GM21717 (cell line): Measurements from ENCODE around the gene SLC6A20.

Source experiments
- ATAC-seq: cut with Tn5 transposase; IDR thresholded peaks from one replicate; pipeline ENCODE4 v1.9.1; 2021; ENCODE audit warnings: mild to moderate bottlenecking, moderate library complexity; ENCODE audit not compliant: unreplicated experiment

SLC6A20 gene, protein sequence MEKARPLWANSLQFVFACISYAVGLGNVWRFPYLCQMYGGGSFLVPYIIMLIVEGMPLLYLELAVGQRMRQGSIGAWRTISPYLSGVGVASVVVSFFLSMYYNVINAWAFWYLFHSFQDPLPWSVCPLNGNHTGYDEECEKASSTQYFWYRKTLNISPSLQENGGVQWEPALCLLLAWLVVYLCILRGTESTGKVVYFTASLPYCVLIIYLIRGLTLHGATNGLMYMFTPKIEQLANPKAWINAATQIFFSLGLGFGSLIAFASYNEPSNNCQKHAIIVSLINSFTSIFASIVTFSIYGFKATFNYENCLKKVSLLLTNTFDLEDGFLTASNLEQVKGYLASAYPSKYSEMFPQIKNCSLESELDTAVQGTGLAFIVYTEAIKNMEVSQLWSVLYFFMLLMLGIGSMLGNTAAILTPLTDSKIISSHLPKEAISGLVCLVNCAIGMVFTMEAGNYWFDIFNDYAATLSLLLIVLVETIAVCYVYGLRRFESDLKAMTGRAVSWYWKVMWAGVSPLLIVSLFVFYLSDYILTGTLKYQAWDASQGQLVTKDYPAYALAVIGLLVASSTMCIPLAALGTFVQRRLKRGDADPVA

DNA sequence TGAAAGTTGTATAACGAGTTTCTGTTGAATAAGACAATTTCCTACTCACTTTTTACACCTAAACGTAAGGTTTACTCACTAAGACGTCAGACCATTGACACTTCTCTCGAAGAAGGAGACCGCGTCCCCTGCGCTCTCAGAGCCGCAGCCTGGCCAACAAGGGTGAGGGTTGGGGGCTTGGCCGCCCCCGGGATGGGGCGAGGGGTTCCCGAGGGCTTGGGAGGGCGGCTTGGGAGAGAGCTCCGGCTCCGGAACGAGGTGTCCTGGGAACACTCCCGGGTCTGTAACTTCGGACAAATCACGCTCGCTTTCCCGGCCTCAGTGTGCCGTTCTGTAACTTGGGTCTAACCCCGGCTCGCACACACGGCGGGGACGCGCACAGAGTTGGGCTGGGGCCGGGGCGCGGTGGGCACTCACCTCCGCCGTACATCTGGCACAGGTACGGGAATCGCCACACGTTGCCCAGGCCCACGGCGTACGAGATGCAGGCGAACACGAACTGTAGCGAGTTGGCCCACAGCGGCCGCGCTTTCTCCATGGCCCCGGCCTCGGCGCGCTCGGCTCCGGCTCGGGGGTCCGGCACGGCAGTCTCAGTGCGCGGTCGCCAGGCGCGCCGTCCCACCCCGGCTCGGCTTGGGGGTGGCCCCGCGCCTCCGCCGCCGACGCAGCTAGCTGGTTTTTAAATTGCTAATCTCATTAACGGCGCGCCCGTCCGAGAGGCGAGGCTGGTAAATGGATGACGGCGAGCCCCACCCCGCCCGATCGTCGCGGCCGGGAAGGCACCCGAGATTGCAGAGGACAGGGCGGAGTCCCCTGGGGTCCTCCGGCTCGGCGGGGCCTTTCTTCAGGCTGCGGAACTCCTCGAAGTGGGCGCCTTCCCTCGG, at the start of gene SLC6A20:
Gene SLC6A20, minus strand, starts transcription at position 655 of the 884 bp plus-strand sequence. Its CDS starts 117 bp downstream, at position 538.
- ATAC-seq, result no peak

GRCh38 chr3:45844616-45845015, 48.3 kb upstream of the SLC6A20 start:
- ATAC-seq, result no peak

DNA sequence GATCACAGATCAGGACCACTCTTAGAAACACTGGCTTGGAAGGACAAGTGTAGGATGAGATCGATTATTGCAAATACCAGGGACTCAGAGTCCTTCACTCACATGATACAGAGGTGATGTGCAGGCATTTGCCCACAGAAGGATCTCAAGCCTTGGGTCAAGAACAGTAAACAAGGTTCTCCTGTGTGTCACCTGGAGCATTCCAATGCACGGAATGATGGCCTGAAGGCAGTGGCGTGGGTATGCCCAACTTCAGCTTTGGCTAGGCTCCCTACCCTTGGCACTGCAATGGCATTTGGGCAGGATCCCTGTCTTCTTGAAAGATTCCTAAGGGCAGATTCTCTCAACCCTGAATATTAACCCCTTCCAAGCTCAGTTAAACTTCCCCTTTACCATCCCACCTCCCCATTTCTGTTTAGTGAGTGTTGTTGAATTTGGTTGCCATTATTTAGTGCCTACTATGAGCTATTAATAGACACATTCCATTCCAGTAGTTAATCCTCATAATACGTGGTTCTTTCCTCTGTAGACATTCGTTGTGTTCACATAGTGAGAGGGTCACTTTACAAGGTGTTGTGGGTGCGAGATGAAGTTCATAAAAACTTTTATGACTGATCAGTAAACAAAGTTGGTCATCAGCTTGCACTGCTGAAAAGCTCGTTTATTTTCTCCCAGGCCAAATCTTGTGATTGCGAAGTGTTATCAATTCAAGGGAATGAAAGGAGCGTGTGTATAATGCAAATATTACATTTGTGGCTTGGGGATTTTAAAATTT, 46.7 kb upstream of the SLC6A20 start:
- no peak for ATAC-seq

DNA sequence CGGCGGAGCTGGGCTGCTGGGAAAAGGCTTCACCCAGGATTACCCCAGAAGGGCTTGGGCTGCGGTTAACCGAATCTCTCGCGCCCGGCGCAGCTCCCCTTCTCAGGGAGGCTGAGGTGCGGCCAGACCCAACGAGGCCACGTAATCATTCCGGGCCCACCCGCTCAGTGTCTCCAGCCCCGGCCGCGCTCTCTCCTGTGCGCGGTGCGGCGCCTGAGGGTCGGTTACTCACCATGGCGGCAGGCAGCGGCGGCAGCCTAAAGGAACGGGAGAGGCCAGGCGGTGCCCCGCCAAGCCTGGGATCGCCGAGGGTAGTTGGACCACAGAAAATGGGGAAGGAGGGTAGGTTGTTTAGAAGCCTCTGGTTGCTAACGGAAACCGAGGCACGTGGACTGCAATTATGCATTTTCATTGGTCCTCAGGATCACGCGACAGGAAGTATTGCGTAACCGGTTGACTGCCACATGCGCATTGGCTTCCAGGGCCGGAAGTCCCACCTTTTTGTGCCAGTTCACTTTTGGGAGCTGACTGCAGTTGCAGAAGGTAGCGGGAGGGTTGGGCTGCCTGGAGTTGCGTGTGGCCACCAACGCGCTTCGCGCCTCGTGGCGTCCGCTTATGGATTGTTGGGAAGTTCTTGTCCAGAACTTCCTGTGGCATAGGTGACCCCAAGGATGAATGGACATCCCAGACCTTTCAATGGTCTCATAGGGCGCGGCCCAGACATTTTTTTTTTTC, 45.6 kb upstream of the SLC6A20 start, which contains the start of gene LZTFL1:
Gene LZTFL1, minus strand, starts transcription at position 363 of the 735 bp plus-strand sequence. Its CDS starts 128 bp downstream, at position 235.
- no peak for ATAC-seq

- no peak for ATAC-seq
Observed at GRCh38 chr3:45841420-45841756, 45.1 kb upstream of the SLC6A20 start.

DNA sequence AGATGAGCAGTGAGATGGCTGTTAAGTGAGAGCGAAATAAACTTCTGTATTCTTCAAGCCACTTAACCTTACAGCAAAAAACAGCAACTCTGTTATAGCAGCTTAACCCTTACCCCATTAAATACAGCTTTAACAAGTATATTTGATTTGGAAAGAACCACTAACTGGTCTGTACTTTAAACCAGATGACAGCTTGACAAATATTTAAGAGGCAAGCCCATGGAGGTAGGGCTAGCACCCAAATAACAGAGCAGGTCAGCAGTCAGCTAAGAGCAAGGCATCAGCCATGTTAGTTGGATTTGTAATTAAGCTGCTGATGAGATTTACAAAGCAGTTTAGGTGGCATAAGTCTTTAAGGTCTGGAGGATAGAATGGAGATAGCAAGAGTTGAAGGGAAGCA, 42.1 kb upstream of the SLC6A20 start:
- ATAC-seq, result no peak

GRCh38 chr3:45832699-45833098, 36.4 kb upstream of the SLC6A20 start:
- ATAC-seq, result no peak

DNA sequence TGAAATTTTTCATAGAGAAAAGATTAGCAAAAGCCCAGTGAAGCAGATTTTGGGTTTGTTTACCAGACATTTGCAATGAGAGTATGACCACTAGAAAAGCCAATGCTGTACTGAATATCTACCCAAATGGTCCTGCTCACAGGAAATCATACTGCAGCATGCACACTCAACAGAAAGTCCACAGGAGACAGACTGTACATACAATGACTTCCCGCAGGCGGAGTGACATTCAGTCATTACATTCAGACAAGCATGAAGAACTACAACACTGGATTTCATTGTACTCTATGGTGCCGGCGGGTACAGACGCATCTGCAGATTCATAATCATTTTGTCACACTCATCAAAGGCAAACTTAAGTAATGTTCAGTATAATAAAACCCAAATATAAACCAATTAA, 33.8 kb upstream of the SLC6A20 start:
- no peak for ATAC-seq

DNA sequence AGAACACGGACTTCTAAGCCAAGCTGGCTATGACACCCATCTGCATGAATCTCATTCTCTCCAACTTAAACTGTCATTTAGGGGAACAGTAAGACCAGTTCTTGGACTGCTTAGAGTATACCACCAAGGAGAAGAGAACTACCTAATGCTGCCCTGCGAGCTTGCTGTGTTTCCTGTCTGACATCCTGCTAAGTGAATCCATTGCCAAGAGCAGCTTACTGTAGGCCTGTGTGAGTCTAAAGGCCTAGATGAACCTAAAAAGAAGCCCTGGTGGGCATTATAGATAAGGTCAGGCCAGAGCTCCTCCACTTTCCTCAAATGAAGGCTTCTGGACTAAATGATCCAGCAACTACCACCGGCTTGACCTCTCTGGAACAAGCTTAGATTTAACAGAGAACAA, 30.6 kb upstream of the SLC6A20 start:
- no peak for ATAC-seq

GRCh38 chr3:45826321-45826720, 30.0 kb upstream of the SLC6A20 start:
- no peak for ATAC-seq

DNA sequence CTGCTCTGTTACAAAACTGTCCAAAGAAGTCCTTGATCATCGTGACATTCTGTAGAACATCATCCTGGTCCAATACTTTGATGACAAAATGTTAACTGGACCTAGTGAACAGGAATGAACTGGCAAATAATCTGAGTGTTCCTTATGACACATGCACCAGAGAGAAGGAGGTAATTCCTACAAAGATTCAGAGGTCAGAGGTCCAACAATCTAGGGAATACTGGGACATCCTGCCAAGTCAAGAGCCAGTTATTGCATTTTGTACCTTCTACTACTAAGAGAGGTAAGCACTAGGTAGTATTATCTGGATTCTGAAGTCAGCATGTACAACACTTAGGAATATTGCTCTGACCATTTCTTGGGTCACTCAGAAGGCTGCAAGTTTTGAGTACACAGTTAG, 24.8 kb upstream of the SLC6A20 start:
- ATAC-seq, result no peak

GRCh38 chr3:45819543-45819942, 23.2 kb upstream of the SLC6A20 start:
- ATAC-seq, result no peak

DNA sequence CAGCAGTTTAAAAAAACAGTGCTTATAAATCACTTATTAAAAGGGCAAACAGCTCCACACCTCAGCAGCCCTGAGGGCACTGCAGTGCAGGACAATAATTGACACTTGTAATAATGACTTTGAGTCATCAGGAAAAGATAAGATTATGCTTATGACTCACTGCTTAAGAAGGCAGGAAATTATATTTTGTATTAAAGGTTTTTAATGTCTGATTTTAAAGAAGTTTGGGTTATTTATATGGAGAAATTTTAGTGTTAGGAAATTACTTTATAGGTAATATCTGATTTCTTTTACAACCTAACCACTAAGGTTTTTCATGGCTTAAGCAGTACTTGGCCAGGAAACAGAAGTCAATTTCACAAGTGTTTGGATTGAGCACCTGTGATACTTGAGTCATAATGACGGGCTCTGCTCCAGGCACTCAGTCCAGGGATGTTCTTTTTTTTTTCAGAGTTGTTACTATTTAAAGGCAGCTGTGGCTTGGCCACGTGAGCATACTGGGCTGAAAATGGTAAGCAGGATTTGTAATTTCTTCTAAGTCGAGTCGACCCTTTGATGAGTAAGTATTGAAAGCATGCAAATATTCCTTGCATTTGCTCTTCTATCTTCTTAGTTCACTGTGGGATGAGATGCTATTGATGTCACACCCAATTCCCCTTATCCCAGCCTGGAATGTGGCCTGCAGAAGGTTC, 21.6 kb upstream of the SLC6A20 start:
- ATAC-seq, result no peak

GRCh38 chr3:45816544-45816943, 20.2 kb upstream of the SLC6A20 start:
- no peak for ATAC-seq

DNA sequence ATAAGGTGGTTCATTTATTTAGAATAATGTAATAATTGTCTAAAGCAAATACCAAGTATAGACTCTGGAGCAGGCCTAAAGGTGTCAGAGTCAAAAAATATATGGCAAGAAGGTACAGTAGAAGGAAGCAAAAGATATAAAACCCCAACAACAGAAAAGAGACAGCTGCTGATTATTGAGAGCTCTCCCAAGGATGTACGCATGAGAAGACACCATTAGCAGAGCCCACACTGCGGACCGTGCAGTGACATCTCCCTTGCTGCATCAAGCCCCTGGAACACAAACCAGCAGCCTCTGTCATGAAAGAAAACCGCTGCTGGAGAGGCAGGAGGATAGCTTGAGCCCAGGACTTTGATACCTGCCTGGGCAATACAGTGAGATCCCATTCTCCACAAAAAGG, 18.0 kb upstream of the SLC6A20 start:
- ATAC-seq, result no peak

DNA sequence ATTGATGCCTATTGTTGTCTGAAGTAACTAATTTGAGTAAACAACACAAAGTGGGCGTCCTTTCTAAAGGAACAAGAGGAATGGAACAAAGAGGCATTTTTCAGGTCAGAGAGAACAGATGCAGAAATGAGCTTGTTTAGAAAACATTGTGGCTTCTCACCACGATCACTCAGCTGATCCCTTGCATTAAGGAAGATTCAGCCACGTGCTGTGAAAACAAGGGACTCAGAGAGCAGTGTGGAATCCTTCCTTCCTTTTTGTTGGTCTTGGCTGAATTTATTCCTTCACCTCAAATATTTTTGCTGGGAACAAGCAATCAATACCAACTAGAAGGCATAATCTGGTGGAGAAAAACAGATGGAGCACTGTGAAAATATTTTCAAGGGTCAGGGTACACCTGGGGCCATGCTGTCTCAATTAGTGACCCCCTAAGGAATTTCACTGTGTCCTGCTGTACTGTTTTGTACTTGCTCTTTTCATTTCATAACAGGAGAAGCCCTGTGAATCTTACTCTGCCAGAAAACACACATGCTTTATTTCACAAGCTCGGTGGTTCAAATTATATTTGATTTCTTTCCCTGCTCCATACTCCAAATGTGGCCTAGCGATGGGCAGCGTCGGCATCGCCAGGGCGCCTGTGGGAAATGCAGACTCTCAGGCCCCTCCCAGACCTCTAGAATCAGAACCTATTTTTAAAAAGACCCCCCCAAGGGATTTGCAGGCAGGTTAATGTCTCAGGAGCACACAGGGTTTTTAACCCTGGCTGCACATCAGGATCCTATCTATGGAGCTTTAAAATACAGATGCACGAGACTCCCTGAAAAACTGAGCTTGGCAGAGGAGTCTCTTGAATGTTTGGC, 11.6 kb upstream of the SLC6A20 start:
- ATAC-seq, result no peak

GRCh38 chr3:45807133-45807532, 10.8 kb upstream of the SLC6A20 start:
- no peak for ATAC-seq

DNA sequence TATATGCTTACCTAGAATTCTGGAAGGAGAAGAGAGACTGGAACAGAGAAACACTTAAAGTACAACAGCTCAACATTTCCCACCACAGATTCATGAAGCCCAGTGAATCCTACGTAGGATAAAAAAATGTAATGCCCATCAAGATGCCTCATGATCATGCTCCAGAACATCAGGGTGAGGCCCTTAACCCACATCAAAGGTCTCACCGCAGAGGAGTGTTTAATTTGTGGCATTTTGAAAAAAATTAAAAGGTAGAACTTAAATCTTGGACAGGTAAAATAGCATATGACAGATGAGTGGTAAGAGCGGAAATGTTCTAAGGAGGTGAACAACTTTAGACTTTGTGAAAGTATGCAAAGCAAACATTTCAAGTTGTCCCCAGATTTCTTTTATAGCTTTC, 9.7 kb upstream of the SLC6A20 start:
- no peak for ATAC-seq
